IMR-90 (cell line): Measurements from ENCODE around the gene ACTA1. TPM values are rescaled to one million over a fixed set of nuclear protein-coding genes. Genes with fewer than 3 reads are reported as not detected.
A peak's percentile ranks its signal among the peaks of the same experiment; 100 is the strongest.

Experiments used
- ATAC-seq: fragments of 200-7000 bp; cut with Tn5 transposase; 2 replicates; pipeline ENCODE4 v1.9.1; 2020; ENCODE audit warnings: low read depth, mild to moderate bottlenecking, moderate library complexity
- BruUV-seq: library from RNA; stranded (reverse); fragments of 400-500 nt; replicated peaks from 2 replicates; lab custom pipeline; 2021; lab: Mats Ljungman, UMichigan
- CTCF ChIA-PET: fragments of 300-600 bp; formaldehyde crosslinking; extraction: SDS; loops from one replicate; lab custom pipeline; 2021; ENCODE audit warnings: antibody characterized with exemption; lab: Yijun Ruan, JAX
- POLR2A ChIA-PET: fragments of 300-600 bp; sonication (Branson Sonifier 250); formaldehyde crosslinking; loops from one replicate; lab custom pipeline; 2022; ENCODE audit warnings: antibody characterized with exemption; ENCODE audit not compliant: unreplicated experiment; lab: Charles Lee
- DNase-seq: peaks from one replicate; pipeline ENCODE4 v3.0.0; 2013
- H2AFZ ChIP-seq: replicated peaks from 2 replicates; pipeline ENCODE3; 2013; ENCODE audit warnings: low read length, mild to moderate bottlenecking; ENCODE audit not compliant: poor library complexity
- H2AK5ac ChIP-seq: 2 replicates; pipeline ENCODE4 v1.6.1; 2013; ENCODE audit warnings: low read depth, low read length, inconsistent platforms
- H2AK9ac ChIP-seq: replicated peaks from 2 replicates; pipeline ENCODE3; 2013; ENCODE audit warnings: mild to moderate bottlenecking, low read depth, low read length, moderate library complexity; ENCODE audit not compliant: poor library complexity
- H2BK120ac ChIP-seq: 2 replicates; pipeline ENCODE4 v1.6.1; 2013; ENCODE audit warnings: low read depth, low read length, inconsistent platforms
- H2BK15ac ChIP-seq: 3 replicates; pipeline ENCODE4 v1.6.1; 2013; ENCODE audit warnings: low read depth, low read length, inconsistent platforms
- H2BK20ac ChIP-seq: 2 replicates; pipeline ENCODE4 v1.6.1; 2013; ENCODE audit warnings: low read depth, mild to moderate bottlenecking, inconsistent platforms, low read length, moderate library complexity
- H2BK5ac ChIP-seq: 2 replicates; pipeline ENCODE4 v1.6.1; 2013; ENCODE audit warnings: mild to moderate bottlenecking, low read depth, low read length, inconsistent platforms; ENCODE audit not compliant: poor library complexity, severe bottlenecking
- H3K14ac ChIP-seq: replicated peaks from 2 replicates; pipeline ENCODE4 v1.6.1; 2013; ENCODE audit warnings: low read depth, low read length, inconsistent platforms
- H3K18ac ChIP-seq: 2 replicates; pipeline ENCODE4 v1.6.1; 2013; ENCODE audit warnings: low read depth, low read length, control low read depth
- H3K23ac ChIP-seq: 2 replicates; pipeline ENCODE4 v1.6.1; 2013; ENCODE audit warnings: low read depth, low read length, inconsistent platforms
- H3K27ac ChIP-seq: 2 replicates; pipeline ENCODE4 v1.5.1; 2013; ENCODE audit warnings: mild to moderate bottlenecking, control low read depth, low read length; ENCODE audit not compliant: insufficient read depth
- H3K27me3 ChIP-seq: 2 replicates; pipeline ENCODE4 v1.6.1; 2013; ENCODE audit warnings: low read length; ENCODE audit not compliant: control insufficient read depth, insufficient read depth
- H3K36me3 ChIP-seq: 2 replicates; pipeline ENCODE4 v1.6.1; 2013; ENCODE audit warnings: low read length, mixed read lengths; ENCODE audit not compliant: control insufficient read depth, insufficient read depth
- H3K4ac ChIP-seq: 2 replicates; pipeline ENCODE4 v1.6.1; 2013; ENCODE audit warnings: low read depth, low read length, inconsistent platforms
- H3K4me1 ChIP-seq: 2 replicates; pipeline ENCODE4 v1.6.1; 2013; ENCODE audit warnings: low read length, mixed read lengths; ENCODE audit not compliant: control insufficient read depth, insufficient read depth
- H3K4me2 ChIP-seq: 2 replicates; pipeline ENCODE4 v1.6.1; 2013; ENCODE audit warnings: low read depth, mild to moderate bottlenecking, control low read depth, low read length, moderate library complexity
- H3K4me3 ChIP-seq: 2 replicates; pipeline ENCODE4 v1.5.1; 2013; ENCODE audit warnings: low read depth, mild to moderate bottlenecking, control low read depth, low read length, moderate library complexity; ENCODE audit not compliant: insufficient read depth
- H3K56ac ChIP-seq: 2 replicates; pipeline ENCODE4 v1.6.1; 2013; ENCODE audit warnings: low read length, inconsistent platforms; ENCODE audit not compliant: insufficient read depth; ENCODE audit errors: extremely low read depth
- H3K79me1 ChIP-seq, 2 experiments: 2 replicates each; pipeline ENCODE4 v1.6.1; 2013; ENCODE audit warnings: low read length in 2 of 2, inconsistent platforms in 1 of 2, low read depth in 1 of 2
- H3K9ac ChIP-seq: 2 replicates; pipeline ENCODE4 v1.6.1; 2013; ENCODE audit warnings: low read depth, low read length, control low read depth
- H3K9me1 ChIP-seq: 2 replicates; pipeline ENCODE4 v1.6.1; 2013; ENCODE audit warnings: low read length, inconsistent platforms; ENCODE audit not compliant: insufficient read depth
- H3K9me3 ChIP-seq: 2 replicates; pipeline ENCODE4 v1.6.1; 2013; ENCODE audit warnings: low read length; ENCODE audit not compliant: control insufficient read depth, insufficient read depth
- H4K20me1 ChIP-seq: 2 replicates; pipeline ENCODE4 v1.6.1; 2013; ENCODE audit warnings: low read length, inconsistent platforms; ENCODE audit not compliant: insufficient read depth
- H4K5ac ChIP-seq: 2 replicates; pipeline ENCODE4 v1.6.1; 2013; ENCODE audit warnings: mild to moderate bottlenecking, low read depth, low read length, control low read depth
- H4K8ac ChIP-seq, 2 experiments: 2 replicates each; pipeline ENCODE4 v1.6.1; 2013; ENCODE audit warnings: low read depth in 2 of 2, low read length in 2 of 2, control low read depth in 1 of 2, inconsistent platforms in 1 of 2
- H4K91ac ChIP-seq: 2 replicates; pipeline ENCODE4 v1.6.1; 2013; ENCODE audit warnings: low read depth, low read length, inconsistent platforms; ENCODE audit not compliant: insufficient read depth
- BHLHE40 ChIP-seq: fragments of 150-350 bp; IDR thresholded peaks from 2 replicates; pipeline ENCODE4 v1.6.1; 2016; ENCODE audit warnings: mild to moderate bottlenecking, low read depth, low read length
- CEBPB ChIP-seq: IDR thresholded peaks from 2 replicates; pipeline ENCODE4 v1.6.1; 2012; ENCODE audit warnings: low read depth, low read length, improper control_type of control experiment
- CHD1 ChIP-seq: IDR thresholded peaks from 2 replicates; pipeline ENCODE4 v1.6.1; 2012; ENCODE audit warnings: low read depth, low read length, improper control_type of control experiment
- CTCF ChIP-seq: conservative IDR thresholded peaks from 2 replicates; pipeline ENCODE4 v1.5.1; 2012; ENCODE audit warnings: mild to moderate bottlenecking, low read depth, low read length, improper control_type of control experiment
- FOS ChIP-seq: fragments of 150-350 bp; IDR thresholded peaks from 2 replicates; pipeline ENCODE4 v1.6.1; 2016; ENCODE audit warnings: low read depth, low read length
- MAFK ChIP-seq: IDR thresholded peaks from 2 replicates; pipeline ENCODE4 v1.6.1; 2012; ENCODE audit warnings: low read depth, low read length, improper control_type of control experiment
- MAZ ChIP-seq: IDR thresholded peaks from 2 replicates; pipeline ENCODE4 v1.6.1; 2012; ENCODE audit warnings: low read depth, mild to moderate bottlenecking, low read length, improper control_type of control experiment, moderate library complexity, borderline replicate concordance
- MXI1 ChIP-seq: IDR thresholded peaks from 2 replicates; pipeline ENCODE4 v1.6.1; 2012; ENCODE audit warnings: low read depth, mild to moderate bottlenecking, low read length, moderate library complexity, borderline replicate concordance
- NFE2L2 ChIP-seq: fragments of 150-350 bp; IDR thresholded peaks from 2 replicates; pipeline ENCODE4 v1.6.1; 2016; ENCODE audit warnings: low read depth, mild to moderate bottlenecking, low read length
- POLR2A ChIP-seq: IDR thresholded peaks from 2 replicates; pipeline ENCODE4 v1.6.1; 2012; ENCODE audit warnings: mild to moderate bottlenecking, low read depth, low read length
- RAD21 ChIP-seq: IDR thresholded peaks from 2 replicates; pipeline ENCODE4 v1.6.1; 2012; ENCODE audit warnings: low read length, improper control_type of control experiment
- RCOR1 ChIP-seq: IDR thresholded peaks from 2 replicates; pipeline ENCODE4 v1.6.1; 2012; ENCODE audit warnings: mild to moderate bottlenecking, low read length, improper control_type of control experiment; ENCODE audit not compliant: insufficient replicate concordance
- RFX5 ChIP-seq: IDR thresholded peaks from 2 replicates; pipeline ENCODE4 v1.8.0; 2012; ENCODE audit warnings: low read depth, mild to moderate bottlenecking, low read length, moderate library complexity
- SMC3 ChIP-seq: fragments of 150-350 bp; IDR thresholded peaks from 2 replicates; pipeline ENCODE4 v1.6.1; 2016; ENCODE audit warnings: low read depth, mild to moderate bottlenecking, antibody characterized with exemption, low read length, moderate library complexity
- WGBS, 2 experiments: methylation state at CpG; one replicate each; pipeline versions ENCODE4 v1.1.5 to v1.1.7; 2013; ENCODE audit warnings: missing lambda C conversion rate in 2 of 2; ENCODE audit not compliant: insufficient read length in 1 of 2; ENCODE audit errors: extremely low coverage in 2 of 2; 5-methylcytosine and 5-hydroxymethylcytosine counted together
- dilution Hi-C: fragments of 300-500 bp; cut with HindIII; formaldehyde crosslinking; loops from one replicate; pipeline ENCODE4 v1.14.3; 2018; ENCODE audit warnings: low sequenced_read_pairs; ENCODE audit not compliant: unreplicated experiment
- in situ Hi-C: fragments of 300-500 bp; cut with MboI; formaldehyde crosslinking; loops from 3 replicates; pipeline ENCODE4 v1.14.3; 2019; ENCODE audit warnings: low sequenced_read_pairs, inconsistent platforms, mixed read lengths
- intact Hi-C: fragments of 100-400 bp; cut with micrococcal nuclease; formaldehyde crosslinking; loops from 2 replicates; pipeline ENCODE4 v1.10.0; 2022
- polyA plus RNA-seq, 3 experiments: library from polyadenylated mRNA; depleted of rRNA; stranded (reverse); fragments of >200 nt; gene quantifications; 2 replicates each; pipeline ENCODE4 v1.2.3, GENCODE V29; 2012; ENCODE audit warnings: low replicate concordance in 1 of 3
- total RNA-seq: library from RNA; depleted of rRNA; stranded (reverse); fragments of >200 nt; gene quantifications from 2 replicates; pipeline ENCODE4 v1.2.3, GENCODE V29; 2012
- TF ChIP-seq, protein P1 (sequence below): fragments of 150-350 bp; IDR thresholded peaks from 2 replicates; pipeline ENCODE4 v1.6.1; 2016; ENCODE audit warnings: low read depth, mild to moderate bottlenecking, low read length, moderate library complexity, borderline replicate concordance
- TF ChIP-seq, protein P2 (sequence below): fragments of 150-350 bp; IDR thresholded peaks from 2 replicates; pipeline ENCODE4 v1.6.1; 2017; ENCODE audit warnings: mild to moderate bottlenecking, antibody characterized with exemption, low read length, low read depth

Gene ACTA1
- total and polyA plus RNA-seq, 2 of the 4 experiments (the other 2 are of a cell fraction) = not detected

- Histone ChIP-seq H2BK120ac (no peak overlapping the region), H3K4me1 (peaks cover 7% of the 10 kb centered on the region; the same call in 1 of the 2 replicates), H3K27me3 (peaks cover 31% of the 10 kb centered on the region), H3K27ac (no peak overlapping the region), H3K9ac (no peak overlapping the region), H4K5ac (no peak overlapping the region), H2AK9ac (no peak overlapping the region), H3K56ac (no peak overlapping the region), H3K9me3 (no peaks in the 10 kb centered on the region), H2BK15ac (no peak overlapping the region), H3K9me1 (peaks cover 4% of the 10 kb centered on the region; the same call in 1 of the 2 replicates), H4K91ac (no peak overlapping the region), H3K4ac (no peak overlapping the region), H2AFZ (peak overlapping the region; percentile 56), H3K79me1 (no peaks in the 10 kb centered on the region), H3K36me3 (no peaks in the 10 kb centered on the region), H4K8ac (no peak overlapping the region), H2BK5ac (no peak overlapping the region), H4K20me1 (no peaks in the 10 kb centered on the region), H2AK5ac (no peak overlapping the region), H3K18ac (no peak overlapping the region), H3K4me3 (no peak overlapping the region), H3K14ac (no peak overlapping the region), H2BK20ac (no peak overlapping the region), H3K4me2 (no peak overlapping the region), H3K23ac (no peak overlapping the region)
- ChIA-PET POLR2A (no interaction called here), CTCF (interaction anchor here (0.6 to 1.9 kb wide), 2 partner anchors 17 to 755 kb away, joined by 3 to 5 read pairs; no protein-coding TSS in a partner anchor)
- TF ChIP-seq NFE2L2 (no peak), BHLHE40 (no peak), SMC3 (no peak), MAFK (no peak), MXI1 (no peak), RCOR1 (no peak), FOS (no peak), RFX5 (no peak), MAZ (no peak), CHD1 (no peak), CEBPB (no peak), POLR2A (no peak), CTCF (no peak), RAD21 (no peak)
- TF ChIP-seq, protein P1, sequence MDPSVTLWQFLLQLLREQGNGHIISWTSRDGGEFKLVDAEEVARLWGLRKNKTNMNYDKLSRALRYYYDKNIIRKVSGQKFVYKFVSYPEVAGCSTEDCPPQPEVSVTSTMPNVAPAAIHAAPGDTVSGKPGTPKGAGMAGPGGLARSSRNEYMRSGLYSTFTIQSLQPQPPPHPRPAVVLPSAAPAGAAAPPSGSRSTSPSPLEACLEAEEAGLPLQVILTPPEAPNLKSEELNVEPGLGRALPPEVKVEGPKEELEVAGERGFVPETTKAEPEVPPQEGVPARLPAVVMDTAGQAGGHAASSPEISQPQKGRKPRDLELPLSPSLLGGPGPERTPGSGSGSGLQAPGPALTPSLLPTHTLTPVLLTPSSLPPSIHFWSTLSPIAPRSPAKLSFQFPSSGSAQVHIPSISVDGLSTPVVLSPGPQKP = no peak
- TF ChIP-seq, protein P2, sequence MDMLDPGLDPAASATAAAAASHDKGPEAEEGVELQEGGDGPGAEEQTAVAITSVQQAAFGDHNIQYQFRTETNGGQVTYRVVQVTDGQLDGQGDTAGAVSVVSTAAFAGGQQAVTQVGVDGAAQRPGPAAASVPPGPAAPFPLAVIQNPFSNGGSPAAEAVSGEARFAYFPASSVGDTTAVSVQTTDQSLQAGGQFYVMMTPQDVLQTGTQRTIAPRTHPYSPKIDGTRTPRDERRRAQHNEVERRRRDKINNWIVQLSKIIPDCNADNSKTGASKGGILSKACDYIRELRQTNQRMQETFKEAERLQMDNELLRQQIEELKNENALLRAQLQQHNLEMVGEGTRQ = no peak
- in situ Hi-C loops (no loop called here), intact Hi-C loops (no loop called here), dilution Hi-C loops (no loop called here)
- ATAC-seq (no peak), DNase-seq (no peak)
- 40% methylated on average over 1 of the region's 9 CpGs; no CpG with 5 or more reads in 1 of the 2 experiments for WGBS, 2 experiments
- no TSS peak for BruUV-seq
These were observed 23.6 kb downstream of the ACTA1 start for GRCh38 chr1:229410370-229410691.
